H1 (cell line): ENCODE measurements around the gene ELMO1. TPM values are rescaled to one million over a fixed set of nuclear protein-coding genes. Genes with fewer than 3 reads are reported as not detected.

Experiments
- CTCF ChIA-PET: fragments of 300-600 bp; sonication (Branson Sonifier 250); formaldehyde crosslinking; loops from one replicate; lab custom pipeline; 2021; ENCODE audit not compliant: partially characterized antibody; lab: Charles Lee
- POLR2A ChIA-PET: fragments of 300-600 bp; sonication (Branson Sonifier 250); formaldehyde crosslinking; loops from one replicate; lab custom pipeline; 2021; ENCODE audit warnings: inconsistent platforms; ENCODE audit not compliant: partially characterized antibody; lab: Charles Lee
- DNase-seq, 2 experiments: peaks; one replicate each; pipeline versions ENCODE4 v3.0.0 to v3.0.0-alpha.2; 2010 to 2022; ENCODE audit warnings: low spot score in 2 of 2, low read depth in 1 of 2, mixed read lengths in 1 of 2
- FAIRE-seq: peaks from 2 replicates; lab custom pipeline; 2011; peaks lifted over from hg19 to GRCh38; lab: Jason Lieb, UNC
- H2AFZ ChIP-seq: 2 replicates; pipeline ENCODE4 v1.8.1; 2012; ENCODE audit warnings: low read length, inconsistent platforms
- H2AK5ac ChIP-seq: 2 replicates; pipeline ENCODE4 v1.6.1; 2013; ENCODE audit warnings: low read depth, low read length
- H2BK120ac ChIP-seq: replicated peaks from 2 replicates; pipeline ENCODE3; 2013; ENCODE audit warnings: low read depth, low read length, inconsistent platforms
- H2BK12ac ChIP-seq: 2 replicates; pipeline ENCODE4 v1.6.1; 2013; ENCODE audit warnings: low read depth, low read length
- H2BK15ac ChIP-seq: 2 replicates; pipeline ENCODE4 v1.6.1; 2013; ENCODE audit warnings: low read length
- H2BK20ac ChIP-seq: 2 replicates; pipeline ENCODE4 v1.6.1; 2013; ENCODE audit warnings: low read length
- H2BK5ac ChIP-seq: 2 replicates; pipeline ENCODE4 v1.6.1; 2013; ENCODE audit warnings: low read depth, low read length
- H3K14ac ChIP-seq: 2 replicates; pipeline ENCODE4 v1.6.1; 2013; ENCODE audit warnings: inconsistent platforms; ENCODE audit not compliant: insufficient read length
- H3K18ac ChIP-seq: 2 replicates; pipeline ENCODE4 v1.6.1; 2013; ENCODE audit warnings: low read length; ENCODE audit errors: extremely low read depth
- H3K23ac ChIP-seq: 2 replicates; pipeline ENCODE4 v1.6.1; 2013; ENCODE audit warnings: inconsistent platforms; ENCODE audit not compliant: insufficient read length
- H3K23me2 ChIP-seq: 2 replicates; pipeline ENCODE4 v1.6.1; 2013; ENCODE audit warnings: low read depth, low read length
- H3K27ac ChIP-seq: 2 replicates; pipeline ENCODE4 v1.6.1; 2011; ENCODE audit warnings: low read depth, low read length, inconsistent platforms
- H3K27me3 ChIP-seq, 4 experiments: replicated peaks in 1 of 4; 1 replicate in 1 of 4; 2 replicates in 3 of 4; pipeline versions ENCODE4 v1.6.1 to v1.8.1; 2011 to 2013; ENCODE audit warnings: low read length in 3 of 4, mild to moderate bottlenecking in 3 of 4, inconsistent platforms in 2 of 4, mixed read lengths in 2 of 4, moderate library complexity in 1 of 4; ENCODE audit not compliant: control insufficient read depth in 3 of 4, insufficient read depth in 3 of 4; ENCODE audit errors: extremely low read depth in 1 of 4
- H3K36me3 ChIP-seq, 4 experiments: 2 replicates each; pipeline versions ENCODE4 v1.6.1 to v1.8.1; 2011 to 2013; ENCODE audit warnings: mild to moderate bottlenecking in 4 of 4, low read length in 3 of 4, moderate library complexity in 2 of 4, control low read depth in 1 of 4, inconsistent platforms in 1 of 4; ENCODE audit not compliant: insufficient read depth in 4 of 4, control insufficient read depth in 2 of 4
- H3K4ac ChIP-seq: replicated peaks from 2 replicates; pipeline ENCODE3; 2013; ENCODE audit warnings: low read length, low read depth, mixed read lengths, inconsistent platforms; ENCODE audit not compliant: insufficient read length
- H3K4me1 ChIP-seq, 4 experiments: replicated peaks in 1 of 4; 1 replicate in 1 of 4; 2 replicates in 3 of 4; pipeline versions ENCODE4 v1.6.1 to v1.8.1; 2011 to 2013; ENCODE audit warnings: low read length in 3 of 4, inconsistent platforms in 2 of 4, mixed read lengths in 1 of 4; ENCODE audit not compliant: insufficient read depth in 4 of 4, control insufficient read depth in 3 of 4
- H3K4me2 ChIP-seq, 2 experiments: 2 replicates each; pipeline versions ENCODE4 v1.6.1 to v1.8.1; 2011 to 2013; ENCODE audit warnings: low read depth in 2 of 2, low read length in 2 of 2, control low read depth in 1 of 2, inconsistent platforms in 1 of 2, mild to moderate bottlenecking in 1 of 2; ENCODE audit not compliant: insufficient read depth in 1 of 2
- H3K4me3 ChIP-seq, 4 experiments: fragments of 200-600, 300-600 bp in 1 of 4; sonication (generic), shearing (Covaris generic), sonication (Bioruptor Twin) in 1 of 4; 2 replicates each; pipeline versions ENCODE4 v1.5.1 to v1.8.1; 2011 to 2016; ENCODE audit warnings: low read length in 4 of 4, low read depth in 3 of 4, control low read depth in 2 of 4, inconsistent platforms in 2 of 4, mild to moderate bottlenecking in 2 of 4, mixed read lengths in 1 of 4, moderate library complexity in 1 of 4; ENCODE audit not compliant: insufficient read depth in 2 of 4; ENCODE audit errors: extremely low read depth in 1 of 4
- H3K56ac ChIP-seq: replicated peaks from 2 replicates; pipeline ENCODE3; 2013; ENCODE audit warnings: low read depth, mild to moderate bottlenecking, mixed read lengths, low read length, inconsistent platforms; ENCODE audit not compliant: insufficient read length
- H3K79me1 ChIP-seq: 2 replicates; pipeline ENCODE4 v1.6.1; 2013; ENCODE audit warnings: low read depth, low read length, control low read depth
- H3K79me2 ChIP-seq, 2 experiments: 2 replicates each; pipeline versions ENCODE4 v1.6.1 to v1.8.1; 2012 to 2013; ENCODE audit warnings: low read length in 2 of 2, mild to moderate bottlenecking in 2 of 2, inconsistent platforms in 1 of 2; ENCODE audit not compliant: insufficient read depth in 2 of 2, control insufficient read depth in 1 of 2
- H3K9ac ChIP-seq, 4 experiments: replicated peaks in 1 of 4; 1 replicate in 1 of 4; 2 replicates in 3 of 4; pipeline versions ENCODE4 v1.6.1 to v1.8.1; 2011 to 2013; ENCODE audit warnings: low read depth in 3 of 4, low read length in 3 of 4, control low read depth in 2 of 4, mild to moderate bottlenecking in 2 of 4, moderate library complexity in 2 of 4, inconsistent platforms in 1 of 4; ENCODE audit errors: extremely low read depth in 1 of 4
- H3K9me3 ChIP-seq, 2 experiments: 2 replicates each; pipeline versions ENCODE4 v1.6.1 to v1.8.1; 2012 to 2013; ENCODE audit warnings: mild to moderate bottlenecking in 2 of 2, moderate library complexity in 2 of 2, control low read depth in 1 of 2, inconsistent platforms in 1 of 2, low read depth in 1 of 2, low read length in 1 of 2, mixed read lengths in 1 of 2; ENCODE audit not compliant: insufficient read depth in 2 of 2
- H4K20me1 ChIP-seq, 2 experiments: replicated peaks in 1 of 2; 2 replicates each; pipeline versions ENCODE3 to v1.8.1; 2011 to 2013; ENCODE audit warnings: inconsistent platforms in 2 of 2, low read length in 2 of 2, mild to moderate bottlenecking in 1 of 2; ENCODE audit not compliant: insufficient read depth in 2 of 2, control insufficient read depth in 1 of 2
- H4K5ac ChIP-seq: 2 replicates; pipeline ENCODE4 v1.6.1; 2013; ENCODE audit warnings: low read length, low read depth, mixed read lengths, inconsistent platforms; ENCODE audit not compliant: insufficient read length
- H4K8ac ChIP-seq: 2 replicates; pipeline ENCODE4 v1.8.0; 2013; ENCODE audit warnings: mild to moderate bottlenecking, moderate library complexity, low read length, inconsistent platforms; ENCODE audit not compliant: insufficient read depth; ENCODE audit errors: extremely low read depth
- H4K91ac ChIP-seq: replicated peaks from 2 replicates; pipeline ENCODE3; 2013; ENCODE audit warnings: low read length, mixed read lengths, inconsistent platforms; ENCODE audit not compliant: insufficient read length
- ATF3 ChIP-seq: IDR thresholded peaks from 2 replicates; pipeline ENCODE4 v1.6.1; 2011; ENCODE audit warnings: low read depth, mild to moderate bottlenecking, low read length; ENCODE audit not compliant: insufficient read depth
- BACH1 ChIP-seq: IDR thresholded peaks from 2 replicates; pipeline ENCODE4 v1.6.1; 2012; ENCODE audit warnings: low read length, improper control_type of control experiment
- CEBPB ChIP-seq: IDR thresholded peaks from 2 replicates; pipeline ENCODE4 v1.6.1; 2012; ENCODE audit warnings: low read depth, low read length
- HDAC6 ChIP-seq: IDR thresholded peaks from one replicate; pipeline ENCODE4 v1.7.1; 2012; ENCODE audit warnings: low read depth, mild to moderate bottlenecking, inconsistent platforms, low read length, moderate library complexity
- MAFK ChIP-seq: IDR thresholded peaks from 2 replicates; pipeline ENCODE4 v1.6.1; 2012; ENCODE audit warnings: low read depth, mild to moderate bottlenecking, improper control_type of control experiment, low read length
- RAD21 ChIP-seq, 2 experiments: IDR thresholded peaks in 1 of 2; conservative IDR thresholded peaks in 1 of 2; 2 replicates each; pipeline ENCODE4 v1.6.1; 2011; ENCODE audit warnings: low read depth in 2 of 2, low read length in 2 of 2, improper control_type of control experiment in 1 of 2, inconsistent platforms in 1 of 2, mild to moderate bottlenecking in 1 of 2, moderate library complexity in 1 of 2
- SIN3A ChIP-seq, 2 experiments: IDR thresholded peaks in 1 of 2; conservative IDR thresholded peaks in 1 of 2; 2 replicates each; pipeline ENCODE4 v1.6.1; 2011 to 2012; ENCODE audit warnings: low read length in 2 of 2, improper control_type of control experiment in 1 of 2, low read depth in 1 of 2, mild to moderate bottlenecking in 1 of 2
- SIX5 ChIP-seq: IDR thresholded peaks from 2 replicates; pipeline ENCODE4 v1.6.1; 2011; ENCODE audit warnings: mild to moderate bottlenecking, low read depth, low read length
- WGBS, 2 experiments: shearing (Covaris generic) in 1 of 2; methylation state at CpG; one replicate each; pipeline versions ENCODE4 v1.1.6 to v1.1.7; 2013 to 2015; ENCODE audit warnings: low lambda C conversion rate in 2 of 2, mixed read lengths in 2 of 2, inconsistent platforms in 1 of 2, low coverage in 1 of 2, missing lambda C conversion rate in 1 of 2; ENCODE audit not compliant: insufficient replicate concordance in 2 of 2, insufficient coverage in 1 of 2, insufficient read length in 1 of 2; ENCODE audit errors: extremely low coverage in 1 of 2, missing lambda C conversion rate in 1 of 2; 5-methylcytosine and 5-hydroxymethylcytosine counted together
- polyA plus RNA-seq, 7 experiments: library from polyadenylated mRNA; depleted of rRNA in 3 of 7; stranded (reverse) in 5 of 7; unstranded in 2 of 7; fragments of >200 nt in 5 of 7; fragments of 200-250 nt in 2 of 7; gene quantifications; 1 replicate in 5 of 7; 2 replicates in 1 of 7; 4 replicates in 1 of 7; pipeline versions ENCODE4 v1.2.1 to v1.2.3, GENCODE V29; 2011 to 2013; ENCODE audit warnings: missing spikeins in 2 of 7, mixed read lengths in 2 of 7
- total RNA-seq: library from RNA; stranded (reverse); fragmentation: NEBNext Ultra II Directional; extraction: Animal tissue kit (Norgen Biotek cat#: 25700); gene quantifications from 2 replicates; pipeline ENCODE4 v1.2.1, GENCODE V29; 2021
- TF ChIP-seq, protein P1 (sequence below), 3 experiments: IDR thresholded peaks; 1 replicate in 2 of 3; 2 replicates in 1 of 3; pipeline versions ENCODE4 v1.5.1 to v1.6.1; 2011; ENCODE audit warnings: low read length in 3 of 3, mild to moderate bottlenecking in 3 of 3, inconsistent platforms in 2 of 3, low read depth in 1 of 3, moderate library complexity in 1 of 3; ENCODE audit not compliant: insufficient read depth in 1 of 3; ENCODE audit errors: control extremely low read depth in 1 of 3

The ELMO1 gene
- total and polyA plus RNA-seq, 2 of the 8 experiments (the other 6 are each of a cell fraction or from before 2014, with no cell fraction given): 18.4 to 21.0 TPM

- no peak overlapping the region for H2BK12ac ChIP-seq
- DNase-seq: no peak
- H3K4me1 ChIP-seq: peaks cover 0 to 2% (median 0%) of the 10 kb centered on the region in 4 experiments; a peak in 3 of 7 replicates
- H4K91ac ChIP-seq: no peak overlapping the region
- no peaks in the 10 kb centered on the region for H3K27me3 ChIP-seq
- no peak overlapping the region for H2BK120ac ChIP-seq
- H3K79me1 ChIP-seq: no peaks in the 10 kb centered on the region
- no peaks in the 10 kb centered on the region for H3K36me3 ChIP-seq
- H3K4me2 ChIP-seq: no peak overlapping the region; a peak in 1 of 4 replicates
- no peaks in the 10 kb centered on the region for H3K9me3 ChIP-seq
- no peaks in the 10 kb centered on the region for H3K23me2 ChIP-seq
- H3K4me3 ChIP-seq: no peak overlapping the region
- FAIRE-seq: peak; percentile 82
- no peaks in the 10 kb centered on the region for H3K79me2 ChIP-seq
- WGBS, 2 experiments: 49% methylated on average over 4 of the region's 4 CpGs; no CpG with 5 or more reads in 1 of the 2 experiments
- H2BK5ac ChIP-seq: no peak overlapping the region
- H3K27ac ChIP-seq: no peak overlapping the region
- H2AFZ ChIP-seq: no peak overlapping the region
- H3K56ac ChIP-seq: no peak overlapping the region
- CTCF ChIA-PET: interaction anchor here (0.6 to 8.8 kb wide), 68 partner anchors 10 to 508 kb away, joined by 3 to 138 read pairs (median 4); partner anchors contain the start of genes ELMO1 and GPR141
- H4K20me1 ChIP-seq: no peaks in the 10 kb centered on the region
- no peak overlapping the region for H2BK15ac ChIP-seq
- no peak overlapping the region for H3K18ac ChIP-seq
- no peak overlapping the region for H3K23ac ChIP-seq
- H2AK5ac ChIP-seq: no peak overlapping the region
- no peak overlapping the region for H3K4ac ChIP-seq
- no peak overlapping the region for H4K5ac ChIP-seq
- H3K14ac ChIP-seq: no peak overlapping the region
- H3K9ac ChIP-seq: no peak overlapping the region
- no peak overlapping the region for H4K8ac ChIP-seq
- H2BK20ac ChIP-seq: no peak overlapping the region
- POLR2A ChIA-PET: interaction anchor here (1.6 kb wide), 1 partner anchor 11 kb away, joined by 6 read pairs; no protein-coding TSS in a partner anchor
- TF ChIP-seq CEBPB: peak; percentile 31
- TF ChIP-seq ATF3: no peak
- no peak for TF ChIP-seq SIX5
- no peak for TF ChIP-seq SIN3A (conservative IDR thresholded peaks at IDR 0.05 in 1 of 2, IDR thresholded peaks at IDR 0.05 in 1 of 2; ENCODE audit: low read depth in 1 of 2, low read length in 2 of 2)
- TF ChIP-seq RAD21 (IDR thresholded peaks at IDR 0.05 in 1 of 2, conservative IDR thresholded peaks at IDR 0.05 in 1 of 2; ENCODE audit: low read depth in 2 of 2, low read length in 2 of 2): peak; percentile 27 to 36; a peak in 2 of 4 replicates
- TF ChIP-seq BACH1: no peak
- no peak for TF ChIP-seq HDAC6
- no peak for TF ChIP-seq MAFK
- TF ChIP-seq, protein P1, sequence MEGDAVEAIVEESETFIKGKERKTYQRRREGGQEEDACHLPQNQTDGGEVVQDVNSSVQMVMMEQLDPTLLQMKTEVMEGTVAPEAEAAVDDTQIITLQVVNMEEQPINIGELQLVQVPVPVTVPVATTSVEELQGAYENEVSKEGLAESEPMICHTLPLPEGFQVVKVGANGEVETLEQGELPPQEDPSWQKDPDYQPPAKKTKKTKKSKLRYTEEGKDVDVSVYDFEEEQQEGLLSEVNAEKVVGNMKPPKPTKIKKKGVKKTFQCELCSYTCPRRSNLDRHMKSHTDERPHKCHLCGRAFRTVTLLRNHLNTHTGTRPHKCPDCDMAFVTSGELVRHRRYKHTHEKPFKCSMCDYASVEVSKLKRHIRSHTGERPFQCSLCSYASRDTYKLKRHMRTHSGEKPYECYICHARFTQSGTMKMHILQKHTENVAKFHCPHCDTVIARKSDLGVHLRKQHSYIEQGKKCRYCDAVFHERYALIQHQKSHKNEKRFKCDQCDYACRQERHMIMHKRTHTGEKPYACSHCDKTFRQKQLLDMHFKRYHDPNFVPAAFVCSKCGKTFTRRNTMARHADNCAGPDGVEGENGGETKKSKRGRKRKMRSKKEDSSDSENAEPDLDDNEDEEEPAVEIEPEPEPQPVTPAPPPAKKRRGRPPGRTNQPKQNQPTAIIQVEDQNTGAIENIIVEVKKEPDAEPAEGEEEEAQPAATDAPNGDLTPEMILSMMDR (IDR thresholded peaks at IDR 0.05; ENCODE audit: control extremely low read depth in 1 of 3, insufficient read depth in 1 of 3, low read depth in 1 of 3, low read length in 3 of 3): peak in 2 of 3 experiments; percentile 29 to 49; a peak in 2 of 4 replicates
Measured at GRCh38 chr7:37495574-37496184, 47.0 kb upstream of the ELMO1 start.
